Activated CD4-positive, alpha-beta memory T cell treated with anti-CD3 and anti-CD28 coated beads for 36 hours (primary cell): ENCODE results near the gene GRIN1. TPM values are rescaled to one million over a fixed set of nuclear protein-coding genes. Genes with fewer than 3 reads are reported as not detected.

Experiments used
- CTCF ChIA-PET: fragments of 350-600 bp; sonication (Branson Sonifier 250); formaldehyde crosslinking; loops from one replicate; lab custom pipeline; 2021; ENCODE audit warnings: antibody characterized with exemption, inconsistent platforms; lab: Charles Lee
- POLR2A ChIA-PET: fragments of 350-600 bp; sonication (Branson Sonifier 250); formaldehyde crosslinking; loops from one replicate; lab custom pipeline; 2021; ENCODE audit warnings: antibody characterized with exemption; lab: Charles Lee
- DNase-seq: peaks from one replicate; pipeline ENCODE4 v3.0.0-alpha.2; 2020
- H3K27ac Mint-ChIP-seq: one replicate; pipeline ENCODE4 v1.8.0; 2021; ENCODE audit warnings: mixed read lengths
- H3K27me3 Mint-ChIP-seq: one replicate; pipeline ENCODE4 v1.8.0; 2021; ENCODE audit warnings: mixed read lengths
- H3K36me3 Mint-ChIP-seq: one replicate; pipeline ENCODE4 v1.8.0; 2021; ENCODE audit warnings: mixed read lengths
- H3K4me1 Mint-ChIP-seq: one replicate; pipeline ENCODE4 v1.8.0; 2021; ENCODE audit warnings: low read depth, mixed read lengths
- H3K4me3 Mint-ChIP-seq: one replicate; pipeline ENCODE4 v1.8.0; 2021; ENCODE audit warnings: mild to moderate bottlenecking, mixed read lengths
- H3K9me3 Mint-ChIP-seq: one replicate; pipeline ENCODE4 v1.8.0; 2021; ENCODE audit warnings: mixed read lengths
- intact Hi-C: fragments of 100-400 bp; cut with micrococcal nuclease; formaldehyde crosslinking; loops from one replicate; pipeline ENCODE4 v1.15.1; 2023
- total RNA-seq, 2 experiments: library from RNA; stranded (reverse); gene quantifications; one replicate each; pipeline ENCODE4 v1.2.3, GENCODE V29; 2021

The GRIN1 gene
- total RNA-seq, 2 experiments from 2014 or later = not detected

GRCh38 chr9:137206602-137207001 is 67.6 kb downstream of the GRIN1 start:
- H3K27me3 Mint-ChIP-seq = no peaks in the 10 kb centered on the region
- H3K4me3 Mint-ChIP-seq = peak overlapping the region; percentile 92
- intact Hi-C loops = loop anchor here (10.0 kb wide), 1 partner anchor 322 kb away; the partner anchor contains the start of gene TRAF2
- POLR2A ChIA-PET = interaction anchor here (1.0 to 3.1 kb wide), 4 partner anchors 10 to 399 kb away, joined by 3 to 10 read pairs (median 4); partner anchors contain the start of genes ANAPC2 and SSNA1
- H3K36me3 Mint-ChIP-seq = peaks cover 18% of the 10 kb centered on the region
- no peak for DNase-seq
- CTCF ChIA-PET = interaction anchor here (0.9 to 1.8 kb wide), 2 partner anchors 10 to 30 kb away, joined by 3 to 4 read pairs; no protein-coding TSS in a partner anchor
- peaks cover 39% of the 10 kb centered on the region for H3K4me1 Mint-ChIP-seq
- no peaks in the 10 kb centered on the region for H3K9me3 Mint-ChIP-seq
- peak overlapping the region; percentile 79 for H3K27ac Mint-ChIP-seq

GRCh38 chr9:137211532-137211931 is 72.6 kb downstream of the GRIN1 start:
- no peaks in the 10 kb centered on the region for H3K9me3 Mint-ChIP-seq
- intact Hi-C loops = no loop called here
- CTCF ChIA-PET = no interaction called here
- H3K4me1 Mint-ChIP-seq = peaks cover 13% of the 10 kb centered on the region
- no peak for DNase-seq
- H3K4me3 Mint-ChIP-seq = no peak overlapping the region
- POLR2A ChIA-PET = no interaction called here
- no peaks in the 10 kb centered on the region for H3K27me3 Mint-ChIP-seq
- no peak overlapping the region for H3K27ac Mint-ChIP-seq
- H3K36me3 Mint-ChIP-seq = peaks cover 15% of the 10 kb centered on the region

- Mint-ChIP-seq H3K27me3 (no peaks in the 10 kb centered on the region), H3K9me3 (no peaks in the 10 kb centered on the region), H3K4me1 (peaks cover 3% of the 10 kb centered on the region), H3K4me3 (no peak overlapping the region), H3K27ac (no peak overlapping the region), H3K36me3 (peaks cover 9% of the 10 kb centered on the region)
- intact Hi-C loops = no loop called here
- POLR2A ChIA-PET = no interaction called here
- CTCF ChIA-PET = no interaction called here
- no peak for DNase-seq
These were observed 73.6 kb downstream of the GRIN1 start for GRCh38 chr9:137212520-137212919.

GRCh38 chr9:137213160-137214060 is 74.5 kb downstream of the GRIN1 start:
- H3K36me3 Mint-ChIP-seq = peaks cover 6% of the 10 kb centered on the region
- H3K27ac Mint-ChIP-seq = no peak overlapping the region
- H3K4me3 Mint-ChIP-seq = no peak overlapping the region
- intact Hi-C loops = no loop called here
- no peak for DNase-seq
- CTCF ChIA-PET = no interaction called here
- POLR2A ChIA-PET = interaction anchor here (0.9 kb wide), 1 partner anchor 12 kb away, joined by 3 read pairs; the partner anchor contains the start of gene TPRN
- H3K9me3 Mint-ChIP-seq = no peaks in the 10 kb centered on the region
- H3K4me1 Mint-ChIP-seq = peaks cover 2% of the 10 kb centered on the region
- H3K27me3 Mint-ChIP-seq = no peaks in the 10 kb centered on the region

GRCh38 chr9:137214620-137215019 is 75.7 kb downstream of the GRIN1 start:
- no peak overlapping the region for H3K4me3 Mint-ChIP-seq
- H3K27me3 Mint-ChIP-seq = no peaks in the 10 kb centered on the region
- peaks cover 3% of the 10 kb centered on the region for H3K36me3 Mint-ChIP-seq
- ChIA-PET POLR2A (no interaction called here), CTCF (interaction anchor here (1.3 kb wide), 1 partner anchor 13 kb away, joined by 5 read pairs; the partner anchor contains the start of gene RNF224)
- no peaks in the 10 kb centered on the region for H3K9me3 Mint-ChIP-seq
- H3K27ac Mint-ChIP-seq = no peak overlapping the region
- no peaks in the 10 kb centered on the region for H3K4me1 Mint-ChIP-seq
- no peak for DNase-seq
- intact Hi-C loops = no loop called here

GRCh38 chr9:137215196-137215986 is 76.4 kb downstream of the GRIN1 start:
- no peak for DNase-seq
- CTCF ChIA-PET = interaction anchor here (1.2 to 1.8 kb wide), 3 partner anchors 8 to 151 kb away, joined by 3 to 5 read pairs (median 4); partner anchors contain the start of gene RNF224
- H3K4me3 Mint-ChIP-seq = no peak overlapping the region
- H3K36me3 Mint-ChIP-seq = peaks cover 3% of the 10 kb centered on the region
- no peak overlapping the region for H3K27ac Mint-ChIP-seq
- H3K27me3 Mint-ChIP-seq = no peaks in the 10 kb centered on the region
- POLR2A ChIA-PET = no interaction called here
- no peaks in the 10 kb centered on the region for H3K9me3 Mint-ChIP-seq
- intact Hi-C loops = no loop called here
- H3K4me1 Mint-ChIP-seq = no peaks in the 10 kb centered on the region

GRCh38 chr9:137216188-137216965 is 77.4 kb downstream of the GRIN1 start:
- DNase-seq = no peak
- H3K36me3 Mint-ChIP-seq = peaks cover 3% of the 10 kb centered on the region

GRCh38 chr9:137217276-137218211 is 78.6 kb downstream of the GRIN1 start:
- Mint-ChIP-seq H3K27ac (no peak overlapping the region), H3K9me3 (no peaks in the 10 kb centered on the region), H3K4me1 (no peaks in the 10 kb centered on the region), H3K4me3 (no peak overlapping the region), H3K27me3 (no peaks in the 10 kb centered on the region), H3K36me3 (peaks cover 3% of the 10 kb centered on the region)
- ChIA-PET POLR2A (interaction anchor here (1.2 kb wide), 1 partner anchor 10 kb away, joined by 5 read pairs; no protein-coding TSS in a partner anchor), CTCF (interaction anchor here (1.8 kb wide), 1 partner anchor 10 kb away, joined by 4 read pairs; no protein-coding TSS in a partner anchor)
- intact Hi-C loops = no loop called here
- no peak for DNase-seq

More at GRCh38 chr9:137216188-137216965, 77.4 kb downstream of the GRIN1 start:
- Mint-ChIP-seq H3K4me3 (no peak overlapping the region), H3K4me1 (no peaks in the 10 kb centered on the region), H3K27me3 (no peaks in the 10 kb centered on the region), H3K9me3 (no peaks in the 10 kb centered on the region), H3K27ac (no peak overlapping the region)
- intact Hi-C loops = no loop called here
- POLR2A ChIA-PET = interaction anchor here (1.2 kb wide), 2 partner anchors 9 to 12 kb away, joined by 5 to 6 read pairs; no protein-coding TSS in a partner anchor
- CTCF ChIA-PET = interaction anchor here (1.2 to 1.8 kb wide), 3 partner anchors 9 to 152 kb away, joined by 3 to 4 read pairs (median 4); no protein-coding TSS in a partner anchor

GRCh38 chr9:137218212-137218753 is 79.3 kb downstream of the GRIN1 start:
- CTCF ChIA-PET = no interaction called here
- no peak for DNase-seq
- Mint-ChIP-seq H3K4me1 (peaks cover 3% of the 10 kb centered on the region), H3K27me3 (no peaks in the 10 kb centered on the region), H3K27ac (no peak overlapping the region), H3K9me3 (no peaks in the 10 kb centered on the region), H3K36me3 (peaks cover 3% of the 10 kb centered on the region), H3K4me3 (no peak overlapping the region)
- POLR2A ChIA-PET = no interaction called here
- intact Hi-C loops = no loop called here
